T-cell (primary cell): ENCODE measurements around the gene MICU2. TPM values are rescaled to one million over a fixed set of nuclear protein-coding genes. Genes with fewer than 3 reads are reported as not detected.

Experiments used
- ATAC-seq, 4 experiments: fragments of 200-7000 bp in 3 of 4; fragments of 150-1000 bp in 1 of 4; cut with Tn5 transposase; replicated peaks in 1 of 4; 1 replicate in 3 of 4; 2 replicates in 1 of 4; pipeline ENCODE4 v1.10.0; 2021; ENCODE audit warnings: moderate library complexity in 3 of 4, mild to moderate bottlenecking in 2 of 4, moderate number of reproducible peaks in 1 of 4
- CTCF ChIA-PET, 2 donors: fragments of 300-600 bp; sonication (Branson Sonifier 250); formaldehyde crosslinking; loops; one replicate each; lab custom pipeline; 2022; ENCODE audit warnings: antibody characterized with exemption in 2 of 2; lab: Charles Lee
- POLR2A ChIA-PET, 2 donors: fragments of 300-600 bp; sonication (Branson Sonifier 250); formaldehyde crosslinking; loops; one replicate each; lab custom pipeline; 2022; ENCODE audit warnings: antibody characterized with exemption in 2 of 2; lab: Charles Lee
- DNase-seq, 35 experiments: peaks; one replicate each; pipeline versions ENCODE4 v3.0.0 to v3.0.0-alpha.2; 2013 to 2023
- H3K27ac ChIP-seq: one replicate; pipeline ENCODE4 v1.5.1; 2013; ENCODE audit warnings: low read length
- H3K27me3 ChIP-seq, 2 experiments: replicated peaks in 1 of 2; 1 replicate in 1 of 2; 2 replicates in 1 of 2; pipeline versions ENCODE4 v1.6.1 to v1.7.0; 2013; ENCODE audit warnings: low read length in 1 of 2, mixed read lengths in 1 of 2; ENCODE audit not compliant: control insufficient read depth in 2 of 2, insufficient read depth in 2 of 2; ENCODE audit errors: extremely low read depth in 1 of 2
- H3K36me3 ChIP-seq, 2 donors: 1 replicate in 1 of 2; 2 replicates in 1 of 2; pipeline versions ENCODE4 v1.6.1 to v1.7.0; 2013; ENCODE audit warnings: low read length in 1 of 2; ENCODE audit not compliant: control insufficient read depth in 2 of 2, insufficient read depth in 1 of 2; ENCODE audit errors: extremely low read depth in 1 of 2
- H3K4me1 ChIP-seq, 2 experiments: 1 replicate in 1 of 2; 2 replicates in 1 of 2; pipeline versions ENCODE4 v1.6.1 to v1.7.0; 2013; ENCODE audit warnings: low read length in 2 of 2, mixed read lengths in 1 of 2; ENCODE audit not compliant: insufficient read depth in 2 of 2, control insufficient read depth in 1 of 2; ENCODE audit errors: extremely low read depth in 1 of 2
- H3K4me3 ChIP-seq, 2 donors: 1 replicate in 1 of 2; 2 replicates in 1 of 2; pipeline versions ENCODE4 v1.5.1 to v1.7.0; 2013; ENCODE audit warnings: mild to moderate bottlenecking in 2 of 2, low read length in 1 of 2, moderate library complexity in 1 of 2; ENCODE audit not compliant: control insufficient read depth in 1 of 2; ENCODE audit errors: extremely low read depth in 1 of 2
- H3K9me3 ChIP-seq: 2 replicates; pipeline ENCODE4 v1.7.0; 2013
- H3K27ac Mint-ChIP-seq, 2 donors: one replicate each; pipeline ENCODE4 v1.8.0; 2020 to 2021; ENCODE audit warnings: mild to moderate bottlenecking in 2 of 2, mixed read lengths in 2 of 2
- H3K27me3 Mint-ChIP-seq, 2 donors: one replicate each; pipeline ENCODE4 v1.8.0; 2021 to 2022; ENCODE audit warnings: mixed read lengths in 2 of 2
- H3K36me3 Mint-ChIP-seq: one replicate; pipeline ENCODE4 v1.8.0; 2021; ENCODE audit warnings: mixed read lengths
- H3K4me1 Mint-ChIP-seq, 3 donors: one replicate each; pipeline ENCODE4 v1.8.0; 2020 to 2022; ENCODE audit warnings: mixed read lengths in 3 of 3, mild to moderate bottlenecking in 1 of 3
- H3K4me3 Mint-ChIP-seq, 3 donors: one replicate each; pipeline ENCODE4 v1.8.0; 2020 to 2022; ENCODE audit warnings: mild to moderate bottlenecking in 3 of 3, mixed read lengths in 3 of 3, moderate library complexity in 3 of 3
- H3K9me3 Mint-ChIP-seq, 3 donors: one replicate each; pipeline ENCODE4 v1.8.0; 2020 to 2022; ENCODE audit warnings: mixed read lengths in 3 of 3
- WGBS: methylation state at CpG from one replicate; pipeline ENCODE4 v1.1.5; 2013; ENCODE audit warnings: missing lambda C conversion rate; ENCODE audit not compliant: insufficient coverage; 5-methylcytosine and 5-hydroxymethylcytosine counted together
- total RNA-seq, 35 experiments: library from RNA in 6 of 35; stranded (reverse) in 6 of 35; fragments of 120-200 nt in 1 of 35; gene quantifications; one replicate each; pipeline versions ENCODE4 v1.2.1 to v1.2.4 and lab custom pipeline; 2013 to 2026

MICU2 gene
- total RNA-seq, 5 donors from 2014 or later (not counting 1 experiment from before 2014, with no cell fraction given): 30.6 to 40.6 (median 38.6) TPM

DNA sequence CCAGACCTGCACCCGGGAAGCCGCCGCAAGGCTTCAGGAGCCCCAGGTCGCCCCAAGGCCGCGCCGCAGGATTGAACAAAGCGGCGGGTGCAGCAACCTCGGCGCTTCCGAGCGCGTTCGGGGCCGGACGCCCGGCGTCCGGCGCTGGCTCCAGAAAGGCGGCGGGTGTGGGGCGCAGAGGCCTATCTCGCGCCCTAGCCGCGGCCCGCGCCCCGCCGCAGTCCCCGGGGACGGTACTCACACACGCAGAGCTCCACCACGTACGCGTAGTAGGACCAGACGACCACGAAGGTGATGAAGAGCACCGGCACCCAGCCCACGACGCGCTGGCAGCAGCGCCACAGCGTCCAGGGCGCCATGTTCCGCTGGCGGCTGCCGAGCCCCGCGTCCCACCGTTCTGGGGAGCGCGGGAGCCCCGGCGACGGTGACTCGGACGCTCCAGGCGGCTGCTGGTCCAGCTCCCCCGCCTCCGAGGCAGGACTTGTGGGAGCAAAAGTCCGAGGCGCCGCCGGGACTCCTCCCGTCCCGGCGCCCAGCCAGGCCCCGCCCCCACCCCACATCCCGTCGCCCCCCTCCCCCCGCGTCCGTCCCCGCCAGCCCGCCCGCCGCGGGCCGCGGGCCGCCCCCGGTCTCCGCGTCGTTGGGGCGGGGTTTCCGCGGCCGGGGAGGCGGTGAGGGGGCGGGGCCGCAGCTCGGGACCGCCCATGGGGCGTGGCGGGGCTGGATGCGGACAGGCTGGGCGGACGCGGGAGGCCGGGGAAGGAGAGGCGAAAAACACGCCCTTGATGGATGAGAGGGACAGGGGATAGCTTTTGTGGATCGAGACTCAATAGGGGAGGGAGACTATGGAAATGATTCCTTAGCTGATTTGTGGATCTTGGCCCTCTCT, 144.9 kb downstream of the MICU2 start, which contains the start of gene ZDHHC20:
Gene ZDHHC20 (minus strand): TSS at position 491 of the 889 bp plus-strand sequence. CDS start 132 bp downstream, at position 359.
- Mint-ChIP-seq H3K27ac (peak within 1 kb of the TSS; percentile 83 to 92), H3K4me3 (peak within 1 kb of the TSS; percentile 91 to 93 (median 93)), H3K4me1 (peaks cover 36 to 50% (median 40%) of the 10 kb centered on the region in 3 donors), H3K36me3 (peaks cover 4% of the 10 kb centered on the region), H3K9me3 (no peaks in the 10 kb centered on the region), H3K27me3 (no peaks in the 10 kb centered on the region)
- DNase-seq (peak; percentile 49 to 94 (median 80)), ATAC-seq (peak; percentile 85 to 94 (median 88))
- ChIA-PET CTCF (interaction anchor here (0.5 to 2.4 kb wide), 6 partner anchors 18 to 559 kb away, joined by 3 to 10 read pairs (median 4); no protein-coding TSS in a partner anchor), POLR2A (interaction anchor here (0.5 to 0.6 kb wide), 3 partner anchors 9 to 282 kb away, joined by 3 to 5 read pairs (median 4); no protein-coding TSS in a partner anchor)
- H3K4me1 ChIP-seq: peaks cover 10 to 12% of the 10 kb centered on the region in 2 experiments
- under 1% methylated on average over 80 of the region's 107 CpGs for WGBS
- H3K27ac ChIP-seq: peak within 1 kb of the TSS; percentile 62
- no peaks in the 10 kb centered on the region for H3K36me3 ChIP-seq
- H3K9me3 ChIP-seq: no peaks in the 10 kb centered on the region
- peak within 1 kb of the TSS; percentile 75 to 94 for H3K4me3 ChIP-seq
- no peaks in the 10 kb centered on the region for H3K27me3 ChIP-seq

DNA sequence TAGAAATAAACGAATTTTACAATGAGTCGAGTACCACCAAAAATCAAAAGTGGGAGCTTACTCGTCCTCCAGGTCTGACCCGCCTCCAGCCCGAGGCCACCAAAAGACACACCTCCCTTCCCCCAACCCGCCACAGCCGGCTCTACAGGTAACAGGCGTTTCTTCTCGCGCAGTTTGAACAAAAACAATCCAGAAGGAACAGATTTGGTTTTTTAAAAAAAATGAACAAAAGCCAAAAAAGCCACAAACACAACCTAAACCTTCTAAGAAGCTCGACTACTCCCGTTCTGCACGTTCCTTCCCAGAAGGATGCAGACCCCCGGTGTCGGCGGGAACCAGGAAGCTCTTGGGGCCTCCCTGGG, 145.5 kb downstream of the MICU2 start:
- ChIA-PET POLR2A (interaction anchor here in 1 of 2 donors (0.6 kb wide), 1 partner anchor 155 kb away, joined by 3 read pairs; no protein-coding TSS in a partner anchor), CTCF (interaction anchor here (0.6 to 2.4 kb wide), 5 partner anchors 19 to 217 kb away, joined by 3 to 10 read pairs (median 3); no protein-coding TSS in a partner anchor)
- Histone ChIP-seq H3K36me3 (no peaks in the 10 kb centered on the region), H3K4me3 (peak overlapping the region; percentile 75 to 94), H3K27me3 (no peaks in the 10 kb centered on the region), H3K9me3 (no peaks in the 10 kb centered on the region), H3K27ac (peak overlapping the region; percentile 48), H3K4me1 (peaks cover 12 to 16% of the 10 kb centered on the region in 2 experiments)
- Mint-ChIP-seq H3K4me1 (peaks cover 37 to 51% (median 42%) of the 10 kb centered on the region in 3 donors), H3K9me3 (peaks cover 0 to under 1% (median 0%) of the 10 kb centered on the region in 3 donors), H3K4me3 (peak overlapping the region; percentile 91 to 93 (median 93)), H3K27me3 (no peaks in the 10 kb centered on the region), H3K27ac (peak overlapping the region; percentile 81 to 86), H3K36me3 (peaks cover 5% of the 10 kb centered on the region)
- ATAC-seq (peak in 3 of 4 experiments; percentile 9 to 33 (median 12)), DNase-seq (peak in 31 of 35 experiments; percentile 6 to 56 (median 23))
- under 1% methylated on average over 14 of the region's 16 CpGs for WGBS

- ChIA-PET POLR2A (interaction anchor here (0.6 to 0.7 kb wide), 2 partner anchors 62 to 63 kb away, joined by 3 to 4 read pairs; no protein-coding TSS in a partner anchor), CTCF (no interaction called here)
- peaks cover 3% of the 10 kb centered on the region for H3K9me3 ChIP-seq
- Mint-ChIP-seq H3K27ac (peak overlapping the region in 1 of 2 donors; percentile 27), H3K9me3 (peaks cover 0 to 9% (median 1%) of the 10 kb centered on the region in 3 donors), H3K4me1 (peaks cover 68 to 73% (median 71%) of the 10 kb centered on the region in 3 donors), H3K36me3 (peaks cover 13% of the 10 kb centered on the region), H3K27me3 (no peaks in the 10 kb centered on the region), H3K4me3 (no peak overlapping the region)
- 100% methylated on average over 2 of the region's 6 CpGs for WGBS
- H3K4me1 ChIP-seq: peaks cover 7 to 8% of the 10 kb centered on the region in 2 experiments
- no peak overlapping the region for H3K27ac ChIP-seq
- H3K36me3 ChIP-seq: peaks cover 0 to 4% of the 10 kb centered on the region in 2 donors
- H3K27me3 ChIP-seq: no peaks in the 10 kb centered on the region
- ATAC-seq (no peak), DNase-seq (no peak)
- H3K4me3 ChIP-seq: no peak overlapping the region
These were observed 150.4 kb downstream of the MICU2 start for GRCh38 chr13:21453387-21454081.

- no CpG with 5 or more reads among the region's 3 CpGs for WGBS
- DNase-seq: no peak
- peaks cover 0 to 4% of the 10 kb centered on the region in 2 donors for H3K36me3 ChIP-seq
- peaks cover 0 to 9% (median 1%) of the 10 kb centered on the region in 3 donors for H3K9me3 Mint-ChIP-seq
- peaks cover 20% of the 10 kb centered on the region for H3K36me3 Mint-ChIP-seq
- no peak overlapping the region for H3K4me3 ChIP-seq
- no peaks in the 10 kb centered on the region for H3K27me3 ChIP-seq
- ATAC-seq: no peak
- CTCF ChIA-PET: interaction anchor here in 1 of 2 donors (0.6 kb wide), 1 partner anchor 27 kb away, joined by 5 read pairs; no protein-coding TSS in a partner anchor
- no peaks in the 10 kb centered on the region for H3K27me3 Mint-ChIP-seq
- H3K27ac ChIP-seq: no peak overlapping the region
- POLR2A ChIA-PET: no interaction called here
- H3K4me1 ChIP-seq: peaks cover 0 to 7% of the 10 kb centered on the region in 2 experiments
- H3K4me3 Mint-ChIP-seq: no peak overlapping the region
- no peak overlapping the region for H3K27ac Mint-ChIP-seq
- peaks cover 3% of the 10 kb centered on the region for H3K9me3 ChIP-seq
- peaks cover 58 to 61% (median 59%) of the 10 kb centered on the region in 3 donors for H3K4me1 Mint-ChIP-seq
These were observed 153.0 kb downstream of the MICU2 start for GRCh38 chr13:21450936-21451335.

DNA sequence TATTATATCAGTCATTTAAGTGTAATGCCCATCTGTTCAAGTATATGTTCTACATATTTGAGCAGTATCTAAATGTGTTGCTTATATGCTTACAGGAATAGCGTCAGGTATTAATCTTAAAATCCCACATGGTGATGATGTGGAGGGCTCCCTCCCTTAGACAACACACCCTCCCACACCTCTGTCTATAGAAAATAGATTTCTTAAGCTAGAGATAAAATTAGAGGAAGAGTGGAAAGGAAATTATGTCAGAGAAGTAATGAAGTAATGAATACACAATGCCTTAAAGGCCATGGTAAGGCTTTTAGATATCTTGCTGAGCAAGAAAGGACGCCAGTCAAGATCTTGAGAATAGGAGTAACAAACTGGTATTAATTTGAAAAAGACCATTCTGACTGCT, 157.3 kb downstream of the MICU2 start:
- WGBS: 100% methylated on average over 1 of the region's 2 CpGs
- Mint-ChIP-seq H3K27me3 (no peaks in the 10 kb centered on the region), H3K27ac (no peak overlapping the region), H3K36me3 (peaks cover 16% of the 10 kb centered on the region), H3K9me3 (peaks cover 0 to 2% (median 0%) of the 10 kb centered on the region in 3 donors), H3K4me3 (no peak overlapping the region), H3K4me1 (peaks cover 57 to 62% (median 58%) of the 10 kb centered on the region in 3 donors)
- Histone ChIP-seq H3K4me1 (no peaks in the 10 kb centered on the region), H3K27me3 (no peaks in the 10 kb centered on the region), H3K9me3 (no peaks in the 10 kb centered on the region), H3K36me3 (peaks cover 0 to 7% of the 10 kb centered on the region in 2 donors), H3K4me3 (no peak overlapping the region), H3K27ac (no peak overlapping the region)
- CTCF ChIA-PET: interaction anchor here in 1 of 2 donors (0.5 kb wide), 1 partner anchor 322 kb away, joined by 5 read pairs; no protein-coding TSS in a partner anchor
- POLR2A ChIA-PET: no interaction called here
- no peak for ATAC-seq
- no peak for DNase-seq
